Left colon (tissue), 2 donors: ENCODE measurements around the gene PCDHGA7. TPM values are rescaled to one million over a fixed set of nuclear protein-coding genes. Genes with fewer than 3 reads are reported as not detected.
"Not testable (repeated sequence)": the region's sequence is repeated elsewhere in the genome, so short reads cannot be mapped to it uniquely, and the experiment has no call there.

ENCODE experiments used
- ATAC-seq: fragments of 200-7000 bp; cut with Tn5 transposase; one replicate; pipeline ENCODE4 v1.9.1; 2020; ENCODE audit warnings: mild to moderate bottlenecking, moderate library complexity
- DNase-seq, 2 donors: peaks; one replicate each; pipeline ENCODE4 v3.0.0-alpha.2; 2020
- intact Hi-C, 2 donors: fragments of 100-400 bp; cut with DNase I in 1 of 2; cut with micrococcal nuclease in 1 of 2; formaldehyde crosslinking; loops; one replicate each; pipeline versions ENCODE4 v1.11.2 to v1.14.0; 2022; cut with DNase I, micrococcal nuclease
- total RNA-seq, 2 donors: library from RNA; stranded (reverse); fragmentation: NEBNext Ultra II Directional; extraction: Animal tissue kit (Norgen Biotek cat#: 25700); gene quantifications; one replicate each; pipeline ENCODE4 v1.2.1, GENCODE V29; 2021
- donor health status: DM: no; HTN: no; CAD: no.
- donor health status: DM: yes; HTN: yes; CAD: no.

Gene PCDHGA7
- total RNA-seq, 2 donors from 2014 or later = 1.3 to 1.5 TPM

- intact Hi-C loops = loop anchor here in 1 of 2 donors (10.0 kb wide), 1 partner anchor 48 kb away; the partner anchor contains the start of gene PCDHGA3
Measured at GRCh38 chr5:141392429-141393198, 10.1 kb downstream of the PCDHGA7 start, which contains the start of gene PCDHGA8. Gene PCDHGA8, plus strand, starts transcription at chr5:141392633. Its CDS starts 181 bp downstream, at chr5:141392814.

GRCh38 chr5:141393267-141393666 lies 10.7 kb downstream of the PCDHGA7 start:
- DNase-seq (no peak), ATAC-seq (no peak)
- intact Hi-C loops = loop anchor here in 1 of 2 donors (10.0 kb wide), 1 partner anchor 48 kb away; the partner anchor contains the start of gene PCDHGA3

More at GRCh38 chr5:141392429-141393198, 10.1 kb downstream of the PCDHGA7 start, which contains the start of gene PCDHGA8:
- ATAC-seq = no peak
- DNase-seq = no peak

- not testable (repeated sequence) for ATAC-seq
- intact Hi-C loops = loop anchor here in 1 of 2 donors (10.0 kb wide), 1 partner anchor 50 kb away; the partner anchor contains the start of gene PCDHGA3
Measured at GRCh38 chr5:141394401-141395187, 12.1 kb downstream of the PCDHGA7 start.

GRCh38 chr5:141397756-141398551 lies 15.4 kb downstream of the PCDHGA7 start, which contains the start of gene PCDHGB5:
Gene PCDHGB5, plus strand, starts transcription at chr5:141397947. Its CDS starts 181 bp downstream, at chr5:141398128.
- intact Hi-C loops = loop anchor here in 1 of 2 donors (10.0 kb wide), 1 partner anchor 53 kb away; the partner anchor contains the start of gene PCDHGA3
- peak; percentile 96 for ATAC-seq
- DNase-seq = peak in 1 of 2 donors; percentile 51

More at GRCh38 chr5:141394401-141395187, 12.1 kb downstream of the PCDHGA7 start:
- DNase-seq = not testable (repeated sequence)

- DNase-seq (no peak), ATAC-seq (no peak)
- intact Hi-C loops = loop anchor here in 1 of 2 donors (10.0 kb wide), 1 partner anchor 54 kb away; the partner anchor contains the start of gene PCDHGA3
Measured at GRCh38 chr5:141398608-141399007, 16.1 kb downstream of the PCDHGA7 start.

GRCh38 chr5:141399555-141400258 lies 17.2 kb downstream of the PCDHGA7 start:
- no peak for ATAC-seq

GRCh38 chr5:141402553-141403243 lies 20.2 kb downstream of the PCDHGA7 start, which contains the start of gene PCDHGA9:
Gene PCDHGA9, plus strand, starts transcription at chr5:141402778. Its CDS starts 175 bp downstream, at chr5:141402953.
- DNase-seq = no peak
- ATAC-seq = peak; percentile 51
- intact Hi-C loops = no loop called here

More at GRCh38 chr5:141399555-141400258, 17.2 kb downstream of the PCDHGA7 start:
- intact Hi-C loops = loop anchor here in 1 of 2 donors (10.0 kb wide), 1 partner anchor 55 kb away; the partner anchor contains the start of gene PCDHGA3
- no peak for DNase-seq

- intact Hi-C loops = no loop called here
- DNase-seq = no peak
- no peak for ATAC-seq
Measured at GRCh38 chr5:141403387-141403786, 20.8 kb downstream of the PCDHGA7 start.

- intact Hi-C loops = not testable (repeated sequence)
- DNase-seq = peak in 1 of 2 donors; percentile 31
- ATAC-seq = peak; percentile 75
Measured at GRCh38 chr5:141407790-141408505, 25.4 kb downstream of the PCDHGA7 start, which contains the start of gene PCDHGB6. Gene PCDHGB6, plus strand, starts transcription at chr5:141408021. Its CDS starts 182 bp downstream, at chr5:141408203.

- ATAC-seq = no peak
- intact Hi-C loops = loop anchor here in 1 of 2 donors (10.0 kb wide), 1 partner anchor 155 kb away; no protein-coding TSS in a partner anchor
- no peak for DNase-seq
Measured at GRCh38 chr5:141409598-141410306, 27.2 kb downstream of the PCDHGA7 start.

GRCh38 chr5:141411575-141411974 lies 29.0 kb downstream of the PCDHGA7 start:
- intact Hi-C loops = loop anchor here in 1 of 2 donors (10.0 kb wide), 1 partner anchor 153 kb away; no protein-coding TSS in a partner anchor
- DNase-seq (no peak), ATAC-seq (no peak)

- intact Hi-C loops = loop anchor here in 1 of 2 donors (10.0 kb wide), 1 partner anchor 152 kb away; no protein-coding TSS in a partner anchor
- DNase-seq = peak in 1 of 2 donors; percentile 66
- peak; percentile 84 for ATAC-seq
Measured at GRCh38 chr5:141412854-141413539, 30.5 kb downstream of the PCDHGA7 start, which contains the start of gene PCDHGA10. Gene PCDHGA10, plus strand, starts transcription at chr5:141412987. Its CDS starts 189 bp downstream, at chr5:141413176.

GRCh38 chr5:141413540-141414069 lies 31.1 kb downstream of the PCDHGA7 start:
- DNase-seq (no peak), ATAC-seq (peak; percentile 53)
- intact Hi-C loops = loop anchor here in 1 of 2 donors (10.0 kb wide), 1 partner anchor 151 kb away; no protein-coding TSS in a partner anchor
